Esophagus squamous epithelium (tissue), 5 donors: Measurements from ENCODE around the gene LTBP1. TPM values are rescaled to one million over a fixed set of nuclear protein-coding genes. Genes with fewer than 3 reads are reported as not detected.

Experiments used
- DNase-seq: peaks from one replicate; lab custom pipeline; 2025; lab: John Stamatoyannopoulos, UW
- H3K27ac ChIP-seq, 4 donors: fragments of 200-600 bp; sonication (generic); one replicate each; pipeline ENCODE4 v1.5.1; 2016 to 2019; ENCODE audit warnings: mild to moderate bottlenecking in 1 of 4
- H3K27me3 ChIP-seq, 4 donors: fragments of 200-600 bp; sonication (generic); 1 replicate in 3 of 4; 2 replicates in 1 of 4; pipeline versions ENCODE4 v1.5.1 to v1.6.0; 2017 to 2021; ENCODE audit warnings: antibody characterized with exemption in 1 of 4
- H3K36me3 ChIP-seq, 3 donors: fragments of 200-600 bp; sonication (generic); one replicate each; pipeline ENCODE4 v1.5.1; 2016 to 2019
- H3K4me1 ChIP-seq, 3 donors: fragments of 200-600 bp; sonication (generic); one replicate each; pipeline ENCODE4 v1.5.1; 2017 to 2019
- H3K4me3 ChIP-seq, 4 donors: fragments of 200-600 bp; sonication (generic); 1 replicate in 3 of 4; 2 replicates in 1 of 4; pipeline ENCODE4 v1.5.1; 2016 to 2019; ENCODE audit warnings: mild to moderate bottlenecking in 2 of 4, moderate library complexity in 1 of 4
- H3K9me3 ChIP-seq, 3 donors: fragments of 200-600 bp; sonication (generic); one replicate each; pipeline ENCODE4 v1.5.1; 2016 to 2019
- CTCF ChIP-seq, 6 experiments: fragments of 450-650 bp in 4 of 6; fragments of 200-600 bp in 2 of 6; sonication (generic) in 2 of 6; IDR thresholded peaks; one replicate each; pipeline ENCODE4 v1.5.1; 2016 to 2019; ENCODE audit warnings: antibody characterized with exemption in 6 of 6, mild to moderate bottlenecking in 4 of 6, moderate library complexity in 4 of 6
- POLR2A ChIP-seq, 4 donors: fragments of 450-650 bp; IDR thresholded peaks; one replicate each; pipeline ENCODE4 v1.6.1; 2017; ENCODE audit warnings: antibody characterized with exemption in 4 of 4, mild to moderate bottlenecking in 4 of 4, moderate library complexity in 3 of 4
- WGBS, 2 donors: methylation state at CpG; one replicate each; pipeline ENCODE4 v1.1.5; 2018; 5-methylcytosine and 5-hydroxymethylcytosine counted together
- intact Hi-C: fragments of 100-400 bp; cut with DNase I; formaldehyde crosslinking; loops from one replicate; pipeline ENCODE4 v1.15.0; 2022
- total RNA-seq, 4 donors: library from RNA; depleted of rRNA; stranded (reverse); fragments of >200 nt; gene quantifications; one replicate each; pipeline ENCODE4 v1.1.0, GENCODE V29; 2016
- donor health status: DM: yes; HTN: yes; CAD: no.

Gene LTBP1
- total RNA-seq, 4 donors from 2014 or later: 5.5 to 69.4 (median 32.6) TPM

DNA sequence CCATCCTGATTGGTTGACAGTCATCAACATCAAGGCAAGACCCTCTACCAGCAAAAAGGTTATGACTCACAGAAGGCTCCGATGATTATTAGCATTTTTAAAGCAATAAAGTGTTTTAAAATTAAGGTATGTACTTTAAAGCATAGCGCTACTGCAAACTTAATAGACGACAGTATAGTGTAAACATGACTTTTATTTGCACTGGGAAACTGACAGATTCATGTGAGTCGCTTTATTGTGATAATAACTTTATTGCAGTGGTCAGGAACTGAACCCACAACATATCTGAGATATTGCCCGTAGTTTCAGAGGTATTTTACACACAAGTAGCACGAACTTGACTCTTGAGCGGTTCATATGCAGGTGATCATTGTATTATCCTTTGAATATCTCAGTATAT is 249.1 kb downstream of the LTBP1 start:
- Histone ChIP-seq H3K27ac (no peak overlapping the region), H3K4me1 (no peaks in the 10 kb centered on the region), H3K27me3 (no peaks in the 10 kb centered on the region), H3K9me3 (no peaks in the 10 kb centered on the region), H3K36me3 (no peaks in the 10 kb centered on the region), H3K4me3 (no peak overlapping the region)
- 89 to 91% methylated on average over 7 of the region's 7 CpGs for WGBS, 2 donors
- intact Hi-C loops: no loop called here
- DNase-seq: no peak
- no peak for TF ChIP-seq POLR2A (IDR thresholded peaks at IDR 0.05)
- TF ChIP-seq CTCF (IDR thresholded peaks at IDR 0.05): no peak

DNA sequence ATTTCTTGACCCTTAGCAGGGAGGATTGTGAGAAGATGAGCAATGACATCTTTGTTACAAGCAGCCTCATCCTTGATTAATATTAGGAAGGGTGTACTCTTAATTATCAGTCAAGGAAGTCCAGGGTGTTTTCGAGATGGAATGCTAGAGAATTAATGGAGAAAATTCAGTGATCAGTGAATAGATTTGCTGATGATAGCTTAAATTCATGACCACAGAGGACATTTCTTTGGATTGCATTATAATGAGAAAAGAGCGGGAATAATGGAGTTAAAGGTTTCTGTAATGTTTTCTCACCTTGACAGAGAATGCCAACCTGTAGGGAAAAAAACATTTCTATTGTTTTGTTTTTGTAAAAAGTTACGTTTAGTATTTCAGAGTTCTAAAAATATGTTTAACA is 249.9 kb downstream of the LTBP1 start:
- intact Hi-C loops: no loop called here
- WGBS, 2 donors: 85 to 86% methylated on average over 3 of the region's 3 CpGs
- H3K9me3 ChIP-seq: no peaks in the 10 kb centered on the region
- H3K4me1 ChIP-seq: no peaks in the 10 kb centered on the region
- H3K36me3 ChIP-seq: no peaks in the 10 kb centered on the region
- H3K27ac ChIP-seq: no peak overlapping the region
- H3K27me3 ChIP-seq: no peaks in the 10 kb centered on the region
- TF ChIP-seq CTCF (IDR thresholded peaks at IDR 0.05) (no peak), POLR2A (IDR thresholded peaks at IDR 0.05) (no peak)
- no peak for DNase-seq
- no peak overlapping the region for H3K4me3 ChIP-seq

DNA sequence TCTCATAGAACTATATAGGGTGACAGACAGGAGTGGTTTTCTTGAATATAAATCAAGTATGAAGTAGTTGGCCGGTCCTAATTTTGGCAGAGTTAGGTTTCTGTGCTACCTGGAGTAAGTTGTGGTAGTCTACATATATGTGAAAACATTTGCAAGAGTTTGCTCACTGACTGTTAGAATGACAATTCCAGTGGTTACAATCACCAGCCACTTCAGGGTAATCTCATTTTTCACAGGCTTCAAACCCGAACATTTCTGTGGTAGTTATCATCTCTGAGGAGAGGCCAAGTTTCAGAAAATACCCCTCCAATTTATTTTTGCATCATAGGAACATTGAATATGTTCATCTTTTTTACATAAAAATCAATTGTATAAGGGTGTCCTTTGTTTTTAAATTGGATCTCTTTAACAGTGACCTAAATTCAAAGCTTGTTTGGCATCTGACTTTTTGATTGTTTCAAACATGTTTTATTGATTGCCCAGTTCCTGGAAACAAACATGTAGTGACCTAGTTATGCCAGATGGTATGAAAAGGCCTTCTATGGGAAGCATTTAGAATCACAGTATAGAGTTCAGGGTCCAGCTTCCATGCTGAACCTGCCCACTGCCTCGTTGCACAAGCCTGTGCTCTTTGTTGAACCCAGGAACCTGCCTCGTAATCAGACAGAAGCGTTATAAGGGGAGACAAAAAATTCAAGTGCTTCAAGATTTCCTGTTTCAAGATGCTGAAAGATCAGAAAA is 250.6 kb downstream of the LTBP1 start:
- intact Hi-C loops: no loop called here
- H3K4me1 ChIP-seq: no peaks in the 10 kb centered on the region

GRCh38 chr2:33202641-33203522 is 256.1 kb downstream of the LTBP1 start:
- Histone ChIP-seq H3K9me3 (no peaks in the 10 kb centered on the region), H3K4me3 (no peak overlapping the region), H3K4me1 (peaks cover 0 to 4% (median 0%) of the 10 kb centered on the region in 3 donors), H3K27ac (peak overlapping the region in 1 of 4 donors; percentile 34), H3K27me3 (no peaks in the 10 kb centered on the region), H3K36me3 (no peaks in the 10 kb centered on the region)
- 82 to 87% methylated on average over 5 to 8 of the region's 9 CpGs for WGBS, 2 donors
- TF ChIP-seq CTCF (IDR thresholded peaks at IDR 0.05): no peak
- TF ChIP-seq POLR2A (IDR thresholded peaks at IDR 0.05): no peak
- intact Hi-C loops: no loop called here
- DNase-seq: no peak

More for the DNA sequence above, 250.6 kb downstream of the LTBP1 start:
- H3K4me3 ChIP-seq: no peak overlapping the region
- H3K9me3 ChIP-seq: no peaks in the 10 kb centered on the region
- H3K27ac ChIP-seq: no peak overlapping the region
- no peaks in the 10 kb centered on the region for H3K27me3 ChIP-seq
- no peaks in the 10 kb centered on the region for H3K36me3 ChIP-seq
- no peak for TF ChIP-seq POLR2A (IDR thresholded peaks at IDR 0.05)
- TF ChIP-seq CTCF (IDR thresholded peaks at IDR 0.05): no peak
- 79 to 86% methylated on average over 5 of the region's 5 CpGs for WGBS, 2 donors
- no peak for DNase-seq

- H3K27me3 ChIP-seq: no peaks in the 10 kb centered on the region
- TF ChIP-seq POLR2A (IDR thresholded peaks at IDR 0.05) (no peak), CTCF (IDR thresholded peaks at IDR 0.05) (no peak)
- 83 to 94% methylated on average over 2 of the region's 2 CpGs for WGBS, 2 donors
- H3K36me3 ChIP-seq: no peaks in the 10 kb centered on the region
- H3K27ac ChIP-seq: no peak overlapping the region
- intact Hi-C loops: no loop called here
- no peak for DNase-seq
- H3K4me3 ChIP-seq: no peak overlapping the region
- no peaks in the 10 kb centered on the region for H3K9me3 ChIP-seq
- peaks cover 0 to 4% (median 0%) of the 10 kb centered on the region in 3 donors for H3K4me1 ChIP-seq
These were observed 258.2 kb downstream of the LTBP1 start for GRCh38 chr2:33204945-33205344.
